DMS53 (cell line): ENCODE data around the gene ZNF681.
"Not testable (repeated sequence)": the region's sequence is repeated elsewhere in the genome, so short reads cannot be mapped to it uniquely, and the experiment has no call there.

Experiments
- DNase-seq: peaks from one replicate; lab custom pipeline; 2025; lab: John Stamatoyannopoulos, UW

The ZNF681 gene

DNA sequence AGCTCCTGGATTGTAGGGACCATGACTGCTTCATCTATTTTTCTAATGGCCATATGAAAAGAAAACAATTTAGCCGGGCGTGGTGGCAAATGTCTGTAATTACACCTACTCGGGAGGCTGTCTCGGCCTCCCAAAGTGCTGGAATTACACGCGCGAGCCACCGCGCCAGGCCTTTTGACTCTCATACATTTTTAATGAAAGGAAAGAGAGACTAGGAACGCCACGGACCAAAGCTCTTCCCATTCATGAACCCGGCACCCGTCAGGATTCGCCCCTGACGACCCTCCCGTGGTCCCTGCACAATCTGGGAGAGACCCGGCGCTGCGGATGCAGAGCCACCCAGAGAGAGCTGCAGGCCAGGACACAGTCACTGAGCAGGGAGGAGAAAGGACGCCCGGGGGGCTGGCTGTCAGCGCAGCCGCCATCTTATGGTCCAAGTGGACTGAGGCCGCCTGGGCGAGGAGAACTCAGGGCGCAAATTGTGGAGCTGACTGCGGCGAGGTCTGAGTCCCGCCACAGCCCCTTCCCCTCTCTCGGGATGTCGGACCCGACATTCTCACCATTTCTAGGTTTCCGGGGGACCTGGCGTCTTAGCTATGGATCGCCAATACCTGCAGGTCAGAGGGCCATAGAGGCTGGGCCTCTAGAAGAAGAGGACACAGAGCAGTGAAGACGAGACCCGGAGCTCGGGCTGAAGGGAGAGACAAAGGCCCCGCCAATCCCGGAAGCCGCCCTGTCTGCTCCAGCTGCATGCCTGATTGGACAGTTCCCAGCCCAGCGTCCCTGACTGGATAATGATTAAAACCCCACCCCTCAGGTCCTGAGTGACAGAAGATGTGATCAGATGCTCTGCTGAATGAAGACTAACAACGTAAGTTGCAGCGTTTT lies at the start of gene ZNF681:
TSS of gene ZNF681 (minus strand) at position 705 of the 888 bp plus-strand sequence. CDS start at position 563, 142 bp downstream.
- DNase-seq = peak; percentile 96

DNA sequence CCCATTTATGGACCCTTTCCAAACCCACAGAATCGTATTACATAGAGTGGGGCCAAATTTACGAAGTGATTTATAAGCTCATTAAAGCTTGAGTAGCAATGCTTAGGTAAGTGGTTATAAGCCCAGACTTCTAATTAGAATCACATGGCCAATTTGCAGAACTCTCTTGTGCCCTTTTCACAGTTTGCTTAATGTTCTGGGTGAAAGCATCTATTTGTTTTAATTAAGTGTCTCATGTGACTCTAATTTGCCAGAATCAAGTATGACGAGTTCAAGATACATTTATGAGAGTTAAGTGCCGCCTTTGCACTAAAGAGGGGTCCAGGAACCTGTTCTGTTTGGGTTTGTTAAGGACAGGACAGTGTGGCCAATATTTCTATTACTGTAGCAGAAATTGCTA lies 46.0 kb upstream of the ZNF681 start:
- no peak for DNase-seq

DNA sequence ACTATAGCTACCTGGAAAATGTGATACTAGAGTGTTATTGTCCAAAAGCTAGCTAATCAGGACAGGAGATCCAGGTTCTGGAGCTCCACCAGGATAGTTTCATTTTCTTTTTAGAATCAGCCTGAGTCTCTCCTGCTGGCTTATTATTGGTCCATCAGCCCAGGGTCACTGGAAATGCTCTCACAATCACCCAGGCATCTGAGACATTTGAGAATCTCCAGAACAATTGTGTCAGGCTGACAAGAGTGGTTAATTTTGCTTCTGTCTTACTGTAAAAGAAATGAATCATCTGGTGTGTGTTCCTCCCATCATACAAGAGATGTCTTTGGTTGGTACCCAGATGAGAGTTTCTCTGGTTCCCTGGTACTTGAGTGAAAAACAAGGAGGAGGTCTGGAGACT lies 43.6 kb upstream of the ZNF681 start:
- no peak for DNase-seq

DNA sequence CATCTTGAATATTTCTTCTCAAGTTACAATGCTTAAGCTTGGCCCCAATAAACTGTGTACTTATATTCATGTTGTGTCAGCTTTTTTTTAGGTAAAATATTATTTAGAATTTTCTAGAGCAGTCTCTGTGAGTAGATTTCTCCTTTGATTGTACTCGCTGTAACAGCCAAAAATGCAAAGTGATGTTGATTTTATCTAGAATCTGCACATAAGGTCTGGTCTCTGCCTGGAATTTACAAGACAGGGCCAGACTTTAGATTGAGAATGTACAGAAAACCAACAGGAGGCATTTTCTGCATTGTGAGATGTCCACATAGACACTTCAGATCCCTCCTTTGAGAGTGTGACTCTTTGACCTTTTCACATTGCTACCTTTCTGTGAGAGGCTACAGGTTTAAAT lies 43.1 kb upstream of the ZNF681 start:
- no peak for DNase-seq

DNA sequence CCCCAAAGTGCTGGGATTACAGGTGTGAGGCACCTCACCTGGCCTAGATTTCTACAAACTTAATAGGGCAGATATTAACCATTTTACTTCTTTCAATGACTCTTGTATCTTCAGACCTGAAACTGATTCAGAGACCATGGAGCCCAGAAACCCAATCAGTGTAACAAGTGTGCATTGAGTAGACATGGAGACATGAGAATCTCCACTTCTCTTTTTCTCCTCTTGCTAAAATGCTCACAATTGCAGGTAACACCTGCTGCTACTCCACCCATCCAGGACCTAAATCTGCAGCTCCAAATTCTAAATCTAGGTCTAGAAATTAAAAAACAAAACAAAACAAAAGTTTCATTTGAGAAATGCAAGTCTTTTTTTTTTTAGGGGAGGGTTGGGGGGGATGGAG lies 42.2 kb upstream of the ZNF681 start:
- no peak for DNase-seq

DNA sequence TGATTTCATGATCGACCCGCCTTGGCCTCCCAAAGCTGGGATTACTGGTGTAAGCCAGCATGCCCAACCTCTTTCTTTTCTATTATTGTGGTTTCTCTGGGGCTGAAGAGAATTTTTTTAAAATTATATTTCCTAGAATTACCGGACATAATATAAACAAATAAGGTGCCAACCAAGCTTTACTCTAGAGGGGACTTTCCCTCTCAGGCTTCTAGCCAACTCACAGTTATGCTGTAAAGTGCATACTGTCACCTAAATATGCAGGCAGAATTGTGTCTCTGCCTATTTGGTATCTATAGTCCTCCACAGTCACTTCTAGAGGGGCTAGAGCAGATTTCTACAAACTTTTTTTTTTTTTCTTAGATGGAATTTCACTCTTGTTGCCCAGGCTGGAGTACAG lies 41.6 kb upstream of the ZNF681 start:
- DNase-seq = no peak

DNA sequence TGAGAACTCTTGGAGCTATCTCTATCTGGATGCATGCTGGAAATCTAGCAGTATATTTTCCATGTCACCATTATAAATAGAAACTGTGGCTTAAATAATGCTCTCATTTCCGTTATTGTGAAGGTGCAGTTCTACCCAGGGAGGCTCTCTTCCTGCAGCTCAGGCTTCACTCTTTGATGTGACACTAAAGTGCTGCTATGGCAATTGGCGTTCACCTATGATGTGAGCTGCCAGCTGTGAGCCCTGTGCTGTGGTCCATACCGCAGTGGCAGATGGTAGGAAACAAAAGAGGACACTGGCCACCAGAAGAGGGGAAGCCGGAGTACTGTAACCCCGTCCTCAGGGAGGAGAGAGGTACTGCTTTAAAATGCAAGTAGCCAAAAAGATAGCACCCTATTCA lies 40.6 kb upstream of the ZNF681 start:
- DNase-seq = peak; percentile 15

DNA sequence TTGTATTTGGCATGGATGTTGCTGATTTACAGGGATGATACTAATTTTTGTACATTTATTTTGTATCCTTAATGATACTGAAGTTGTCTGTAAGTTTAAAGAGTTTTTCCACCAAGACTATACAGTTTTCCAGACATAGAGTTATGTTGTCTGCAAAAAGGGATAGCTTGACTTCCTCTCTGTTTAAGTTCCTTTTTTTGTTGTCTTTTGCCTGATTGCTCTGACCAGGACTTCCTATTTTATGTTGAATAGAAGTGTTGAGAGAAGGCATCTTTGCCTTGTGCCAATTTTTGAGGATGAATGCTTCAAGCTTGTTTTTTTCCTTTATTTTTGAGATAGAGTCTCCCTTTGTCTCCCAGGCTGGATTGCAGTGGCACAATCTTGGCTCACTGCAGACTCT lies 36.8 kb upstream of the ZNF681 start:
- no peak for DNase-seq

DNA sequence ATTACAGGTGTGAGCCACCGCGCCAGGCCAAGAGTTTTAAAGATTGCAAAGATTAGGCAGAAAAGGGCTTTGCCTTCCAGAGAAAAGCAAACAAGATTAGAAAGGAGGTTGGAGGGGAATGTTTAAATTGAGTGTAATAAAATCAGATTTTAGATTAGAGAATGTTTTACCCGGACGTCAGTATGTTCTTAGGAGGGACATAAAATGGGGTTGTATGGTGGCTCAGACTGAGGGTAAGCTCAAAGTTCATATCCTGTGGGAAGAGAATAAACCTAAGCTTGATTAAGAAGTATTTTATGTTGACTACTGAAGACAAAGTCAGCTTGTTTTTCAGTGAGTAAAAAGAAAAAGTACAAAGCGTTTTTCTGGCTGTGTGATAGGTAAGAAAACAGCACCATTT lies 34.1 kb upstream of the ZNF681 start:
- DNase-seq = no peak

DNA sequence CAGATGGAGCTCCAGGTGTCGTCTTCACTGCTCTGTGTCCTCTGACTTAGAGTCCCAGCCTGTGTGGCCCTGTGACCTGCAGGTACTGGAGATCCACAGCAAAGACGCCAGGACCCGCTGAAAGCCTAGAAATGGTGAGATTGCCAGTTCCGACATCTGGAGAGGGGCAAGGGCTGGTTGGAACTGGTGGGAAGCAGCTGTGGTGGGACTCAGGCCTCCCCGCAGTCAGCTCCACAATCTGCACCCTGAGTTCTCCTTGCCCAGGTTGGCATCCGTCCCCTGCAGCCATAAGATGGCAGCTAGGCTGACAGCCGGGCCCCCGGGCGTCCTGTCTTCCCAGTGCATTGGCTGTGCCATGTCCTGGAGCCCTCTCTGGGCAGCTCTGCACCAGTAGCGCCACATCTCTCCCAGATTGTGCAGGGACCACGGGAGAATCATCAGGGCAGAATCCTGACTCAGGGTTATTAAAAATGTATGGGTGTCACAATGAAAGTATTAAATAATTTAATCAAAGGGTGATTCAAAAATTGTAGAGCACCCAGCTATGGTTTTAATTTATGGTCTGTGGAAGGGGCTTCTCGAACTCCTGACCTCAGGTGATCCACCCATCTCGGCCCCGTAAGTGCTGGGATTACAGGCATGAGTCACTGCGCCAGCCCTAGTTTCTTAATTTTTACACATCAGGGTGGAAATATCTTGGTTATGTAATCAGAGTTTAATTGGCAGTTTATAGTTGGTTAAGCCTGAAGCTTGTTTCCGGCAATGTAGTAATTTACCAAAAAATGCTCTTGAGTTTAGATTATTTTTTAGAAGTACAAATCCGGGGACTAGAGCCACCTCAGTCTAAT lies 32.2 kb upstream of the ZNF681 start:
- no peak for DNase-seq

DNA sequence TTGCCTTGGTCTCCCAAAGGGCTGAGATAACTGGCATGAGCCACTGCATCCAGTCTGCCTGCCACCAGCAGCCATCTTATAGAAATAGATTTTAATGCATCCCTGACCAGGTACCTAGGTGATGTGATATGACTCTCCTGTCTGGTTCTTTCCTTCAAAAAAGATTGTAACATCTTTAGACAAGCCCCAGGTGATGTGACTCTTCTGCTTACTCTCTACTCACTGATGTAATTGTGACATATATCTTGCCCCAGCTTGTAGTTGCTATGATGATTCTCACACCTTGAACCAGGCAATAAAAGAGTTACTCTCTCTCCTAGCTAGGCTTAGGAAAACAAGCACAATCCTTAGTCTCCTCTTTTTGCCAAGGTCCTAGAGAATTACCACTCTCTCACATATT lies 30.6 kb upstream of the ZNF681 start:
- DNase-seq = no peak

DNA sequence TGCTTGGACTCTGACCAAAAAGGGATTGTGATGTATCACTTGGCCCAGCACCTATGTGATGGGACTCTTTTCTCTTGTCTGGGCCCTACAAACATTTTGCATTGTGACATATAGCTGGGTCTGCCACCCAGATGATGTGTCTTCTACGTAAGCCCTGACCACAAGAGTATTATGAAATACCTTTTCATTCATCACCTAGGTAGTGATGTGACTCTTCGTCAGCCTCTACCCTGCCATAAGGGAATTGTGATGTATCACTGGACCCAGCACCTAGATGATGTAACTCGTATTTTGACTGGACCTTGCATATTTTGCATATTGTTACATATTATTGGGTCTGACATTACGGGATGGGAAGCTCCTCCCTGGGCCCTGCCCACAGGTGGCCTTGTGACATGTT lies 29.7 kb upstream of the ZNF681 start:
- no peak for DNase-seq

DNA sequence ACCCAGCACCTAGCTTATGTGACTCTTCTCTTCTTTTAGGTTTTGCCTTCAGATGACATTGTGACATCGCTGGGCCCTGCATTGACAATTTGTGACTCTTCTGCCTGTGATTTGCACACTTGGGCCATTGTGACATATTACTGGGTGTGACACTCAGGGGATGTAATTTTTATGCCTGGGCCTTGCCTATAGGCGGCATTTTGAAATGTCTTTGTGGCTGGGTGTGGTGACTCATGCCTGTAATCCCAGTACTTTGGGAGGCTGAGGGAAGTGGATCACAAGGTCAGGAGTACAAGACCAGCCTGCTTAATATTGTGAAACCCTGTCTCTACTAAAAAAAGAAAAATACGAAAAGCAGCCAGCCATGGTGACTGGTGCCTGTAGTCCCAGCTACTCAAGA lies 28.4 kb upstream of the ZNF681 start:
- DNase-seq = no peak

DNA sequence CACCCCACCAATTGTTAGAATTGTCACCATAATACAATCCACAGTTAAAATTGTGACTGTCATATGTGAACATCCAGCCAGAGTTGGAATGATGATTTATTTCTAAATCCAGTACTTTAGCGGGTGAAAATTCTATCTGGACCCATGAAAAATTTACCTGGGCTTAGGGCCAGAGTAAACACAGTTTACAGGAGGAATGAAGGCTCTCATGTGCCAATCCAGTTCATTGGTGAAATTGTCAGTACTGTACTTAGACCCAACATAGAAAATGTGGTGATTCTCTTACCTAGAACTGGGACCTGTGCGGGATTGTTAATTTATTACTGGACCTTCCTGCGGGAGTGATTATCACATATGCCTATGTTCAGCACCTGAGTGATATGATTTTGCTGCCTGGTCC lies 27.3 kb upstream of the ZNF681 start:
- DNase-seq = no peak

DNA sequence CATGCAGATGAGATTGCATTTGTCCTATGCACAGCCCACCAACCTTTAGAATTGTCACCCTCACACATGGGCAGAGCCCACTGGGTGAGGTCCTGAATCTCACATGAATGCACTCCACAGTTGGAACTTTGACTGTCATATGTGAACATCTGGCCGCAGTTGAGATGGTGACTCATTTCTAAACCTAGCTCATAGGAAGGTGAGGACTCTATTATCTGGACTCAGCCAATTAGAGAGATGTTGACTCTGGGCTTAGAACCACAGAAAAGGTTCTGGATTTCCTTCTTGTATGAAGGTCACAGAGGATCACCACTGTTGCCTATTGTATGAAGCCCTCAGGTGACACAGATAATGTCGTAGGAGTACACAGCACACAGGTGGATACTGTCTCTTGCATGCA lies 25.6 kb upstream of the ZNF681 start:
- DNase-seq = peak; percentile 18

DNA sequence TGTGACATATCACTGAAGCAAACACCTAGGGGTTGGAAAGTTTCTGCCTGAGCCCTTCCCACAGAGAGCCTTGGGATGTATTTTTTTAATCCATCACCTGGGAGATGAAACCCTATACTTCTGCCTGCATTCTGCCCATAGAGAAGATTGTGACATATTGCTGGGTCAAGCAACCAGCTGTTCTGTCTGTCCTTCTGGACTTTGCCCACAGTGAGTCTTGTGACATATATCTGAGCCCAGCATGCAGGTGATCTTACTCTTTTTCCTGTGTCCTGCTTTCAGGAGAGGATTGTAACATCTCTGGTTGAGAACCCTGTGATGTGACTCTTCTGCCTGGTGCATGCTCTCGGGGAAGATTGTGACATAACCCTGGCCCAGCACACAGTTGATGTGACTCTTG lies 24.9 kb upstream of the ZNF681 start:
- DNase-seq = no peak

DNA sequence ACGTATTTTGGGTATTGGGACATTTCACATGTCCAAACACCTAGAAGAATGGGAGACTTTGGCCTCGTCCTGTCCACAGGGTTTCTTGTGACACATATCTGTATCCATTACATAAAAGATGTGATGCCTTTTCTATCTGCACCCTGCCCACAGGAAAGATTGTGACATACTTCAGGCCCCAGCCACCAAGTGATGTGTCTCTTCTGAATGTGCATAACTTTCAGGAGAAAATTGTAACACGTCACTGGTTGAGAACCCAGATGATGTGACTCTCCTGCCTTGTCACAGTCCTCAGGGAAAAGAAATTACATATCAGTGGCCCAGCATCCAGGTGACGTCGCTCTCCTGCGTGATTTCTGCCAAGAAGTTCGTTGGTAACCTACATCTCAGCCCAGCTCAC lies 21.0 kb upstream of the ZNF681 start:
- DNase-seq = no peak

DNA sequence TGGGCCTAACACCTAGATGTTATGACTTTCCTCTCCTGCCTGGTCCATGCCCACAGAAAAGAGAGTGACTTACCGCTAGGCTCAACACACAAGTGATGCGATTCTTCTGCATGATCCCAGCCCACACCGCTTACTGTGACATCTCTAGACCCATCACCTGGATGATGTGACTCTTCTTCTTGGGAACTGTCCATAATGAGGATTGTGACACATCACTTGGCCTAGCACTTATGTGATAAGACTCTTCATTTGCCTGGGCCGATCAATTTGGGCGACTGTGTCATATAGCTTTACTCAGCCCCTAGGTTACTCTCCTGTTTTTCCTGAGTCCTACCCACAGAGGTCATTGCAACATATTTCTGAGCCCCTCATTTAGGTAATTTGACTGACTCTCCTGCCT lies 19.9 kb upstream of the ZNF681 start:
- no peak for DNase-seq

DNA sequence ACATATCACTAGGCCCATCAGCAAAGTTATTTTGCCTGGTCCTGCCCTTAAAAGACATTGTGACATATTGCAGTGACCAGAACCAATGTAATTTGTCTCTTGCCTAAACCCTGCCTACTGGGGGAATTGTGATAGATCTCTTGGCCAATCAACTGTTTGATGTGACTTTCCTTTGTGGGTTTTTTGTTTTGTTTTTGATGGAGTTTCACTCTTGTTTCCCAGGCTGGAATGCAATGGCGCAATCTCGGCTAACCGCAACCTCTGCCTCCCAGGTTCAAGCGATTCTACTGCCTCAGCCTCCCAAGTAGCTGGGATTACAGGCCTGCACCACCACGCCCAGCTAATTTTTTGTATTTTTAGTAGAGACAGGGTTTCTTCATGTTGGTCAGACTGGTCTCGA lies 19.3 kb upstream of the ZNF681 start:
- not testable (repeated sequence) for DNase-seq

DNA sequence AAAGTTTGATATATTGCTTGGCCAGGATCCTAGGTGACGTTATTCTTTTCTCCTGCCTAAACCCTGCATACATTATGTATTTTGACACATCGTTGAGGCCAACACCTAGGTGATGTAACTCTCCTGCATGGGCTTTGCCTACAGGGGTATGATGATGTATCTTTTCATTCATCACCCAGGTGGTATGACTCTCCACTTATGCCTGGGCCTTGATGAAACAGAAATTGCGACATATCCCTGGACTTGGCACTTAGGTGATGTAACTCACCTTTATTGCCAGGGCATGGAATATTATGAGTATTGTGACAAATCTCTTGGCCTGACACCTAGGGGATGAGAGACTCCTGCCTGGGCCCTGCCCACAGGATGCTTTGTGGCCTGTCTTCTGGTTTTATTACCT lies 18.5 kb upstream of the ZNF681 start:
- DNase-seq = no peak

DNA sequence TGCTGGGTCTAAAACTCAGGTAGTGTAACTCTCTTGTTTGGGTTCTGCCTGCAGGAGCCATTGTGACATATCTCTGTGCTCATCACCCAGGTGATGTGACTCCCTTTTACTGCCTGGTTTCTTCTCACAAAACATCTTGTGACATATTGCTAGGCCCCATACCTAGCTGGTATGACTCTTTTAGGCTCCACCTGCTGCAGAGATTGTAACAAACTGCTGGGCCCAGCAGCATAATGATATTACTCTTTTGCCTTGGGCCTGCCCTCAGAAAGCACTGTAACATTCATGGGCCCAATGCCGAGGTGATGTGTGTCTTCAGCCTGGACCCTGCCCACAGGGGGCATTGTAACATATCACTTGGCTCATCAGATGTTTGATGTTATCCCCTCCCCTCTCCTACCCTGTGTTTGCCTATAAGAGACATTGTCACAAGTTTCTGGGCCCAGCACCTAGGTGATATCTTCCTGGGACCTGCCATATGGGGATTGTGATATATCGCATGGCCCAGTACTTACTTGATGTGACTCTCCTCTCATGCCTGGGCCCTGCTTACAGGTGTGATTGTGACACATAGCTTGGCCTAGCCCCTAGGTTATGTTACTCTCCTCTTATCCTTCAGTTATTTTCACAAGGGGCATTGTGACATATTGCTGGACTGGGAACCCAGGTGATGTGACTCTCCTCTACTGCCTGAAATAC lies 18.0 kb upstream of the ZNF681 start:
- no peak for DNase-seq

DNA sequence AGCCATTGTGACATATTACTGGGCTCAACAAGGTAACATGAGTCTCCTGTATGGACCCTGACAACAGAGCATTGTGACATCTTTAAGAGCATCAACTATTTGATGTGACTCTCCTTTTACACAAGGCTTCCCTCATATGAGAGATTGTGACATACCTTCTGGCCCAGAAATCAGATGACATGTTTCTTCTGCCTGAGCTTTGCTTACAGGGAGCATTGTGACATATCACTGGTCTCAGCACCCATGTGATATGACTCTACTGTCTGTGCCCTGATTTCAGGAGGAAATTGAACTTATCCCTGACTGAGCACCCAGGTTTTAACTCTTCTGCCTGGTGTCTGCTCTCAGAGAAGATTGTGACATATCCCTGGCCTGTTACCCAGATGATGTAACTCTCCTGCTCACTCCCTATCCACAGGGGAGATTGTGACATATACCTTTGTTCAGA lies 15.9 kb upstream of the ZNF681 start:
- DNase-seq = no peak

DNA sequence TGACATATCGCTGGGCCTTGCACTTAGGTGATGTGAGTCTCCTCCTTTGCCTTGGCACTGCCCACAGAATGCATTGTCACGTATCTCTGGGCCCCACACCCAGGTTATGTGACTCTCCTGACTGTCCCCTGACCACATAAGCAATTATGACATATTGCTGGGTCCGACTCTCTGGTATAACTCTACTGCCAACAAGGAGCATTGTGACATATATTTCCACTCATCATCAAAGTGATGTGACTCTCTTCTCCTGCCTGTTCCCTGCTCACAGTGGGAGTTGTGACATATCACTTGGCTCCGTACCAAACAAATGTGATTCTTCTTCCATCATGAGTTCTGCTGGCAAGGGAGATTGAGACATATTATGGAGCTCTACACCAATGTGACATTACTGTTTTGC lies 15.4 kb upstream of the ZNF681 start:
- DNase-seq = no peak
